ENCODE data around the gene NR3C1.

NR3C1 gene

DNA sequence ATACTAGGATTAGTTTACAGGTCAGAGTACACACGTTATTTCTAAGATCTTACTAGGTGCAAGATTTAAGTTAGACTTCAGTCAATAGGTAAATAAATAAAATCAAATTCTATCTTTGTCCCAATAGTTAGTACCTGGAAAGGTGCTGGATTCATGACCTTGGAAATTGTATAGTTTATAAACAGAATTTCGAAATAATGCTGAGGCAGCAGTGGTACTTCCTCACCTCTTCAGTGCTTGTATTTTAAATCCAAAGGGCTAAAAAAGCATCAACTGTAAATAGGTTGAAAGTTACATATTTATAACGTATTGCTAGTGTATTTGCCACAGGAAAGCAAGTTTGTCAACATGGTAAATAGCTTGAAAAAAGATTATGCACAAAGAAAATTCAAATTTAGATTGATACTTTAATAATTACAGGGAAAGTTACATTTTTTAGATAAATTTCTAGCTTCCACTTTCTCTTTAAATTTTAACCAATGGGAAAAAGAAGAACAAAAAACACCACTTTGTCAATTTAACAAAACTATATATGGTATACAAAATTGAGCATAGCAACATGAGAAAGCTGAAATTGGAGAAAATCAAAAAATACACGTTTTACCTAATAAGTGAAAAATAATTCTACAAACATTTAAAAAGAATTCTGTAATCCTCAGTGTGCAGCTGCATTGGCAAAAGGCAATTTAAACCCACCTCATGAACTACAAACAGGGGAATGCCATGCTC is 46.5 kb downstream of the NR3C1 start:
- Histone ChIP-seq H3K36me3 (ENCODE audit: insufficient read depth, low read length) (no peaks in the 10 kb centered on the region), H3K4me1 (ENCODE audit: insufficient read depth, low read length) (peaks cover 3% of the 10 kb centered on the region; the same call in 1 of the 2 replicates), H3K4me3 (ENCODE audit: low read length) (no peak overlapping the region), H3K27me3 (ENCODE audit: insufficient read depth, low read length) (no peaks in the 10 kb centered on the region), H3K9ac (ENCODE audit: low read depth, low read length) (no peak overlapping the region), H3K27ac (ENCODE audit: low read depth, low read length) (no peak overlapping the region), H3K9me3 (ENCODE audit: insufficient read depth, low read depth, low read length) (no peaks in the 10 kb centered on the region)
- 100% methylated on average over 3 of the region's 4 CpGs for WGBS

DNA sequence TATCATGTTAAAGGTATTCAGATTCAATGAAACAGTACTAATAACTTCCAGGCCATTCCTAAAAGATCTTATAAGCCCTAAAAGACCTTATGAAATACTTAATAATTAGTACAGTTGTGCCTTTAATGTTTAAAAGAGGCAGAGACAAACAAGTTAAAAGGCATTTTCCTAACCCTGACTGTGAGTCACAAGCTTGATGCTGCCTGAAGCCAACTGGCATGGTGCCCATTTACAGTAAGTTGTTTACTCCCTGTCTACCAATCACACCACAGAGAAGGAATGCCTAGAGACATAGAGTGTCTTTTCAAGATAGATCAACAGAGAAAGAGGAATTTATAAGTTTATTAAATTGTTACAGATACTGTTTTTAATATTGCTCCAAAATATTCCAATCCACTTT is 47.8 kb downstream of the NR3C1 start:
- Histone ChIP-seq H3K4me1 (ENCODE audit: insufficient read depth, low read length) (peaks cover 3% of the 10 kb centered on the region; the same call in 1 of the 2 replicates), H3K9me3 (ENCODE audit: insufficient read depth, low read depth, low read length) (no peaks in the 10 kb centered on the region), H3K27ac (ENCODE audit: low read depth, low read length) (no peak overlapping the region), H3K9ac (ENCODE audit: low read depth, low read length) (no peak overlapping the region), H3K36me3 (ENCODE audit: insufficient read depth, low read length) (no peaks in the 10 kb centered on the region), H3K27me3 (ENCODE audit: insufficient read depth, low read length) (no peaks in the 10 kb centered on the region), H3K4me3 (ENCODE audit: low read length) (no peak overlapping the region)

DNA sequence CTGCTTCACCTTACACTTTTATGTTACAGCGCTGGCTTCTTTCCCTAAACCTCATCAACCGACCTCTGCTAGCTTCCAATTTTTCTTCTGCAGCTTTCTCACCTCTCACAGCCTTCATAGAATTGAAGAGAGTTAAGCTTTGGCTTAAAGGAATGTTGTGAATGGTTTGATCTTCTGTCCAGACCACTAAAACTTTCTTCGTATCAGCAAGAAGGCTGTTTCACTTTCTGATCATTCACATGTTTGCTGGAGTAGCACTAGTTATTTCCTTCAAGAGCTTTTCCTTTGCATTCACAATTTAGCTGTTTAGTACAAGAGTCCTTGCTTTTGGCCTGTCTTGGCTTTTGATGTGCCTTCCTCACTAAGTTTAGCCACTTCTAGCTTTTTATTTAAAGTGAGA is 49.5 kb downstream of the NR3C1 start:
- Histone ChIP-seq H3K4me1 (ENCODE audit: insufficient read depth, low read length) (peaks cover 3% of the 10 kb centered on the region; the same call in 1 of the 2 replicates), H3K27ac (ENCODE audit: low read depth, low read length) (no peak overlapping the region), H3K9ac (ENCODE audit: low read depth, low read length) (no peak overlapping the region), H3K9me3 (ENCODE audit: insufficient read depth, low read depth, low read length) (no peaks in the 10 kb centered on the region), H3K36me3 (ENCODE audit: insufficient read depth, low read length) (no peaks in the 10 kb centered on the region), H3K27me3 (ENCODE audit: insufficient read depth, low read length) (no peaks in the 10 kb centered on the region), H3K4me3 (ENCODE audit: low read length) (no peak overlapping the region)
- WGBS, result 86% methylated on average over 3 of the region's 3 CpGs

DNA sequence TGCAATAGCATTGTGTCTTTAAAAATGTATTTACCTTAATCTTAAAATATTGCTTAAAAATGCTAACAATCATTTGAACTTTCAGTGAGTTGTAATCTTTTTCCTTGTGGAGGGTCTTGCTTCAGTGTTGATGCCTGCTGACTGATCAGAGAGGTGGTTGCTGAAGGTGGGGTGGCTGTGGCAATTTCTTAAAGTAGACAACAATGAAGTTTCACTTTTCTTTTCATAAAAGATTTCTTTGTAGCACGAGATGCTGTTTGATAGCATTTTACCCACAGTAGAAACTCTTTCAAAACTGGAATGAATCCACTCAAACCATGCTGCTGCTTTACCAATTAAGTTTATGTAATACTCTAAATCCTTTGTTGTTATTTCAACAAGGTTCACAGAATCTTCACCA is 50.8 kb downstream of the NR3C1 start:
- Histone ChIP-seq H3K4me3 (ENCODE audit: low read length) (no peak overlapping the region), H3K4me1 (ENCODE audit: insufficient read depth, low read length) (peaks cover 3% of the 10 kb centered on the region; the same call in 1 of the 2 replicates), H3K9me3 (ENCODE audit: insufficient read depth, low read depth, low read length) (no peaks in the 10 kb centered on the region), H3K27me3 (ENCODE audit: insufficient read depth, low read length) (no peaks in the 10 kb centered on the region), H3K36me3 (ENCODE audit: insufficient read depth, low read length) (no peaks in the 10 kb centered on the region), H3K9ac (ENCODE audit: low read depth, low read length) (no peak overlapping the region), H3K27ac (ENCODE audit: low read depth, low read length) (no peak overlapping the region)
- 96% methylated on average over 1 of the region's 1 CpG for WGBS

DNA sequence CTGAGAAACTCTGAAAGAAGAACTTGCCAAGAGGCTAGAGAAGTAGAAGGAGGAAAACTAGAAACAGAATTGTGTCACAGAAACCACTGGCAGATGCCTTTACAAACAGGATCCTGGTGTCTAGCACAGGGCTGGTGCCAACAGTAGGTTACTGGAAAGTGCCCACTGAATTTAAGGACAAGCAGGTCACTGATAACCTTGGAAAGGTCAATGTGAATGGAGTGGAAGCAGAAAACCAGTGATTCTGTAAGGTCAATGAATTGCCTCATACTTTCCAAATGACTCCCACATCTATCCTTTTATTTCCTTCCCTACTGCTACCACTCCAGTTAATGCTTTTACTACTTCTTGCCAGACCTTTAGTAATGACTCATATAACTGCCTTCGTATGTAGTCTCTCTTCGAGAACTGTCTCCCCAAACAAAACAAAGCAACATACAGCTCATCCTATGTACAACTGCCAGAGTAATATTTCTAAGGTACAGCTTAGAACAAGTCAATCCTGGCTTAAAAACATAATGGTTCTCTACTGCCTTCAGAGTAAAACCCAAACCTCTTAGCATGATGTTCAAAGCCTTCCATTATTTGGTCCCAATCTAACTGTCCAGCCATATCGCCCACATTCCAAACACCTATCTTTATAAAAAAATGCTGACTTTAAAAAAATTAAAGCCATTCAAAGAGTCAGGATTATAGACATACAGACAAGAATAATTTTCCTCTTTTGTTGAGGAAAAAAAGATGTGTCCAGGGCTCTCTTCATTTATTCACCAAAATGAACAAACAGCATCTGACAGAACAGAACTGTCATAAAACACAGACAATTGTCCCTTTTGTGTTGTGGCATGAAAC is 52.5 kb downstream of the NR3C1 start:
- H3K4me3 ChIP-seq (ENCODE audit: low read length), result no peak overlapping the region
- 93% methylated on average over 3 of the region's 3 CpGs for WGBS
- H3K36me3 ChIP-seq (ENCODE audit: insufficient read depth, low read length), result no peaks in the 10 kb centered on the region
- H3K4me1 ChIP-seq (ENCODE audit: insufficient read depth, low read length), result peaks cover 3% of the 10 kb centered on the region; the same call in 1 of the 2 replicates
- H3K9ac ChIP-seq (ENCODE audit: low read depth, low read length), result no peak overlapping the region
- no peak overlapping the region for H3K27ac ChIP-seq (ENCODE audit: low read depth, low read length)
- H3K9me3 ChIP-seq (ENCODE audit: insufficient read depth, low read depth, low read length), result no peaks in the 10 kb centered on the region
- no peaks in the 10 kb centered on the region for H3K27me3 ChIP-seq (ENCODE audit: insufficient read depth, low read length)

DNA sequence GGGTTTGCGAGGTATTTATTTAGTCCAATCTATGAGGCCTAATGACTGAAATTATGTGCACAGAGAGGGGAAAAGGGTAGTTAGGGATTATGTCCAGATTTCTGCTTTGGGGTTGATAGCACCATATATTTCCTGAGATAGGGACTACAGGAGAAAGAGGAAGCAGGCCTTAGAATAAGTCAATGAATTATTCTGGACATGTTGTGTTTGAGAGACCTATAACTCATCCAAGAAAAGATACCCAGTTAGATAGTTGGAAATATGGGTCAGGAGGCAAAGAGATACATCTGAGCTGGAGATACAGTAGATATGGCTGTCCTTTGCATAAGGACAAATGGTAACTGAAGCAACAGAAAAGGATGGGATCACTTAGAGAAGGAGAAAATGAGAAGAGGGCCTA is 53.1 kb downstream of the NR3C1 start:
- H3K9ac ChIP-seq (ENCODE audit: low read depth, low read length), result no peak overlapping the region
- WGBS, result 90% methylated on average over 1 of the region's 1 CpG
- no peaks in the 10 kb centered on the region for H3K27me3 ChIP-seq (ENCODE audit: insufficient read depth, low read length)
- no peaks in the 10 kb centered on the region for H3K9me3 ChIP-seq (ENCODE audit: insufficient read depth, low read depth, low read length)
- no peaks in the 10 kb centered on the region for H3K4me1 ChIP-seq (ENCODE audit: insufficient read depth, low read length)
- no peak overlapping the region for H3K27ac ChIP-seq (ENCODE audit: low read depth, low read length)
- H3K36me3 ChIP-seq (ENCODE audit: insufficient read depth, low read length), result no peaks in the 10 kb centered on the region
- H3K4me3 ChIP-seq (ENCODE audit: low read length), result no peak overlapping the region

DNA sequence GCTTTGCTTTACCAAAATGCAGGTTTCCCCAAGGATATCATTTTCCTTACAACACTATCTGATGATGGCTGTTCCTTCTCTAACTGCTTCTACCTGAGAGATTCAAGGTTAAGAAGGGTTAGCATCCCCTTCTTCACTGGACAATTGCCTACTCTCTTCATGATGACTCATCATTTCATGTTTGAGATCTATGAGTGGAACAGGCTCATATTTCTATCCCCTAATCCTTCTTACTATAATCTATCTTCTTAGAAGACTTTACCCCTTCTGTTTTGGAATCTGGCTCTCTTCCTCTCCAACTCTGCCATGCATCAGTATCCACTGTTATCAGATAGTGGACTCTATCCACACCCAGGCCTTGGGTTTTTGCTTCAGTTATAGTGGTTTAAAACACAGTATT is 54.3 kb downstream of the NR3C1 start:
- no peak overlapping the region for H3K4me3 ChIP-seq (ENCODE audit: low read length)
- no peaks in the 10 kb centered on the region for H3K9me3 ChIP-seq (ENCODE audit: insufficient read depth, low read depth, low read length)
- H3K27me3 ChIP-seq (ENCODE audit: insufficient read depth, low read length), result no peaks in the 10 kb centered on the region
- H3K9ac ChIP-seq (ENCODE audit: low read depth, low read length), result no peak overlapping the region
- H3K4me1 ChIP-seq (ENCODE audit: insufficient read depth, low read length), result no peaks in the 10 kb centered on the region
- H3K36me3 ChIP-seq (ENCODE audit: insufficient read depth, low read length), result no peaks in the 10 kb centered on the region
- H3K27ac ChIP-seq (ENCODE audit: low read depth, low read length), result no peak overlapping the region

DNA sequence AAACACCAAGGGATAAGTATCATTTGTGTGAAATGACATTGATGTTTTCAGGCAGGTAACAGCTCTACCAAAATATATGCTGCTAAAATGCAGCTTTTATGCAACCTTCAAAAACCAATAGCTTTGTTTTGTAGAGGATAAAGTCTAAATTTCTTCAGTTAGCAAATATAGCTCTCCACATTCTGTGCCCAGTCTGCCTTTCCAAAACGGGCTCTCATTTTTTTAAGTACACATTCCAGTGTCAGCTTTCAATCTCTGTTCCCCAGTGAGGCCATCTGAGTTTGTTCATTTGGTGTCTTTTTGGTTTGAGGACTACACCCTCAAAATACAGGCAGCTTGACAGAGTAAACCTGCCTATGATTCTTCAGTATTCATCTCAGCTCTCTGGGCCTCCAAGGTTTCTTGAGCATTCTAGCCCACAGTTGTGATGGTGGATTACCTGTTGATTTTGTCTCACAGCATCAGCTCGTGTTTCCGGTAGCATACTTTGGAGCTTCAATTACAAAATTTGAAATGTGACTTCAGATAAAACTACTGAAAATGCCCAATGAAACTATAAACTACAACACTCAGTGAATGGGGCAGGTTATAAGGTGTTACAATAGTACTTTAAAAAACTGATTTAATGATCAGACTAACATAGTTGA is 55.7 kb downstream of the NR3C1 start:
- 89% methylated on average over 3 of the region's 3 CpGs for WGBS
- Histone ChIP-seq H3K27ac (ENCODE audit: low read depth, low read length) (no peak overlapping the region), H3K27me3 (ENCODE audit: insufficient read depth, low read length) (no peaks in the 10 kb centered on the region), H3K36me3 (ENCODE audit: insufficient read depth, low read length) (no peaks in the 10 kb centered on the region), H3K9ac (ENCODE audit: low read depth, low read length) (no peak overlapping the region), H3K4me3 (ENCODE audit: low read length) (no peak overlapping the region), H3K4me1 (ENCODE audit: insufficient read depth, low read length) (no peaks in the 10 kb centered on the region), H3K9me3 (ENCODE audit: insufficient read depth, low read depth, low read length) (no peaks in the 10 kb centered on the region)

DNA sequence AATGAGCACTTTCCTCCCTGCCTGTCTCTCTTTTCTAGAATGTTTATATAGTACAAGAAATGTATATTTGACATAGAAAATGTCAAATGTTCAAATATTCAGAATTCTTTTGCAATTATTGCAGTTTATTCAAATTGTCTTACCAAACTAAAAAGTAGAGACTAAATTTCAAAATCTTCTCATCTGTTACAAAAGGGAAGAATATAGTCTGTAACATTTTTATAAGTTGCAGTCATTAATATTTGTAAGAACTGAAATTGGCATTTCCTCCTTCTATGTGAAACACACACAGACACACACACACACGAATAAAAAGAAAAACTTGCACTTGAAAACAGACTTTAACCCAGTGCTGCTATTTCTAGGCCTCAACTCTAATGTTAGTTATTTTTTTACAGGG is 56.4 kb downstream of the NR3C1 start:
- H3K4me1 ChIP-seq (ENCODE audit: insufficient read depth, low read length), result no peaks in the 10 kb centered on the region

DNA sequence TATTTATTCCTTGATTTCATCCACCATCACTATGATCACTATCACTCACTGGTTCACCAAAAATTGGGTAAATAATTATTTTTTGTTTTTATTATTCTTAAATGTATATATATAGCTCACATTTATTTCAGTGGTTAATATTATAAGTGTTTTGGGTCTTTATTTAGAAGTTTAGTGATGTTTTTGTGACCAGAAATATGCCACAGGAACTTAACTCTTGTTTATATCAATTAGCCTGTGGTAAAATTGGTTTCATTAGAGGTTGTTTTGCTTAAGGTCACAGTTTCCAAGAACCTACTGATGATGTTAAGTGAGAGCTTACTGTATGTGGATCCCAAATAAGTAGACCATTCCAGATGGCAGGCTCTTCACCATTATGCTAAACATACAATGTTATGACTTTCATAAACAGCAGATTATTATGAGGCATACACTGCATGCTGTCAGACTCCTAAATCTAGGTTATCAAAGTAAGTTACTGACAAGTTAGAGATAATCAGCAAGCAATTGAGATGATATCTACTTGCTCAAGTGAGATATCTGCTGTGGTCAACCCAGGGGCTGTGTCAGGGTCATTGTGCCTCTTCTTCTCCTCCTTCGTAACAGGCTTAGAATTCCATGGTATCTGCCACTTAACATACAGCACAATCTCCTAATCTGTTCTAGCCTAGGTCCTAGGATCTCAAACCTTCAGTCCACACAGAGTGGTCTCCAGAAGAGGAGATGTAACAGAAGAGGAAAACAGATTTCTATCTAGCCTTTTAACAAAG is 57.6 kb downstream of the NR3C1 start:
- no peaks in the 10 kb centered on the region for H3K4me1 ChIP-seq (ENCODE audit: insufficient read depth, low read length)
- H3K9me3 ChIP-seq (ENCODE audit: insufficient read depth, low read depth, low read length), result no peaks in the 10 kb centered on the region
- H3K9ac ChIP-seq (ENCODE audit: low read depth, low read length), result no peak overlapping the region
- WGBS, result 89% methylated on average over 1 of the region's 1 CpG
- no peaks in the 10 kb centered on the region for H3K27me3 ChIP-seq (ENCODE audit: insufficient read depth, low read length)
- H3K27ac ChIP-seq (ENCODE audit: low read depth, low read length), result no peak overlapping the region
- no peak overlapping the region for H3K4me3 ChIP-seq (ENCODE audit: low read length)
- H3K36me3 ChIP-seq (ENCODE audit: insufficient read depth, low read length), result no peaks in the 10 kb centered on the region

More for the DNA sequence above, 56.4 kb downstream of the NR3C1 start:
- H3K9me3 ChIP-seq (ENCODE audit: insufficient read depth, low read depth, low read length), result no peaks in the 10 kb centered on the region
- H3K9ac ChIP-seq (ENCODE audit: low read depth, low read length), result no peak overlapping the region
- no peak overlapping the region for H3K27ac ChIP-seq (ENCODE audit: low read depth, low read length)
- 100% methylated on average over 1 of the region's 1 CpG for WGBS
- no peak overlapping the region for H3K4me3 ChIP-seq (ENCODE audit: low read length)
- no peaks in the 10 kb centered on the region for H3K36me3 ChIP-seq (ENCODE audit: insufficient read depth, low read length)
- H3K27me3 ChIP-seq (ENCODE audit: insufficient read depth, low read length), result no peaks in the 10 kb centered on the region
